ENCODE data around the gene TMSB15A.
"Not testable (repeated sequence)": the region's sequence is repeated elsewhere in the genome, so short reads cannot be mapped to it uniquely, and the experiment has no call there.

The TMSB15A gene

DNA sequence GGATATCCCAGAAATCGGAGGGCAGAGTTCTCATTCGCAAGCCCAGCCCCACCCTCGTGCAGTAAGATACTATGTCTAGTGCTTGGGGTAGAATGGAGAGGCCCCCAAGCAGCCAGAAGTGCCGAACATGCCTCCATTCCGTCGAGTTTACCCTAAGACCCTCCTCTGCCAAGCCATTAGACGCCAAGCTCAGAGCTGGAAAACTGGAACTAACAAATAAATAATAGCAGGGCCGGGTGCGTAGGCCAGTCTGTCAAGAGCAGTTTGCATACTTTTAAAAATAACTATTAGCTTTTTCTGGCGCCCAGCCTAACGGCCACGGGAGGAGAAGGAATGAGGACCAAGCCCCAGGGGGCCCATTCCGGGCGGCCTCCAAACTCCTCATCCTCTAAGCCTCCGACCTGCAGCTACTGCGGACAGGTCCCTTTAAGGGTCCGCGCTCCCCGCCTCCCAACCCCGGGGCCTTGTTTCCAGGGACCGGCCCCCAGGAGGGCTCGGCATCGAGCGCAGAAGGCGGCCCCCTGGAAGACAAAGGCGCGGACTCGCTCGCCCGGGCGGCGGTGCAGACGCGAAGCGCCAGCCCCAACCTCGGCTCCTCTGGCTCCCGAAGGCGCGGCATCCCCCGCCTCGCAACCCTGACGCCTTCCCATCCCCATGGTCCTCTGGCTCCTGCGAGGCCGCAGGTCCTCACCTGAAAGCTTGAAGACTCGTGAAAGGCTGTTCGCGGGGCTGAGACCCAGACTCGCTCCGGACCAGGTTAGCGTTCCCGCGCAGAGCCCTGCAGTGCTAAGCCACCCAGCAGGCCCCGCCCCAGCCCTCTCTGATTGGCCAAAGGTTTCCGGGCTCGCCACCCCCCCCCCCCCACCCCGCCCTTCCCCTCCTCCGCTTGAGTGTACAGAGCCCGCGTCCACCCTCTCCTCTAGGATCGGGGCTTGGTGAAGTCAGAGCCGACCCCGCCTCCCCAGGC, at the start of gene TMSB15A:
TMSB15A (minus strand) TSS at position 765 of the 967 bp plus-strand sequence.
- DNase-seq: peak; percentile 57

DNA sequence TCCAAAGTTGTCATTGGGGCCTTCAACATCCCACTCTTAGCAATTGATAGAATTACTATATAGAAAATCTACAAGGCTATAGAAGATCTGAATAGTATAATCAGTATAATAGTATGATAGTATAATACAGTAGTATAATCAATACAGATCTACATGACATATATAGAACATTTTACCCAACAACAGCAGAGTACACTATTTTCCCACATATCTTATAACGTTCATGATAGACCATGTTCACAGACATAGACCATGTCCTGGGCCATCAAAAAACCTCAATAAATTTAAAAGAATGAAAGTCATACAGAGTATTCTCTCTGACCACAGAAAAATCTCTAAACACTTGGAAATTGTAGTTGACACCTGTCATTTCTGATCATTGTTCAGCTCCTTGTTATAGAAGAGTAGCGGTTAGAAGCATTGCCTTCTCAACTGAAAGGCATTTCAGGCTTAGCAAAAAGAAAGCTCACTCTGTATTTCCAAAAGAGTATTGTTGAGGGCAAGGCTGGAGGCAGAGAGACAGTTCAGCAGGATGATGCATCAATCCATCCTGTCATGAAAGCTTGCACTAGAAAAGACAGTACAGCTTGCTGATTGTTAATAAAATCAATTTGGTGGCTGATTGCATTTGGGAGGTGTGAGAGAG, 44.0 kb upstream of the TMSB15A start:
- DNase-seq (no peak), ATAC-seq (no peak)

More for the DNA sequence above, at the start of gene TMSB15A:
- peak; percentile 84 for ATAC-seq

DNA sequence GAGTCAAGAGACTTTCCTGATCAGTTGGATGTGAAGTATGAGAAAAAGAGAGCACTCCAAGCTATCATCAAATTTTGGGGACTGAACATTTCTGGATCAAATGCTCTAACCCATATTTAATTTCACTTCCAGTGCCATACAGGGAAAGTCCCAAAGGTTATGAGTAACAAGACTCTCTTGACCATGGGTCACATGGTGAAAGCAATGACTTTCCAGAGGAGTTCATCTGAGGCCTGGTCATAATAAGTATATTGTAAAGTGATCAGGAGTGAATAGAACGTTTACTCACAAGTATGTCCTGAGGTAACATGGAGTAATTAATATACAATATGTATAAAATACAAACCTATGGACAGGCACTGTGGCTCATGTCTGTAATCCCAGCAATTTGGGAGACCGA, 42.1 kb upstream of the TMSB15A start:
- ATAC-seq (no peak), DNase-seq (no peak)

DNA sequence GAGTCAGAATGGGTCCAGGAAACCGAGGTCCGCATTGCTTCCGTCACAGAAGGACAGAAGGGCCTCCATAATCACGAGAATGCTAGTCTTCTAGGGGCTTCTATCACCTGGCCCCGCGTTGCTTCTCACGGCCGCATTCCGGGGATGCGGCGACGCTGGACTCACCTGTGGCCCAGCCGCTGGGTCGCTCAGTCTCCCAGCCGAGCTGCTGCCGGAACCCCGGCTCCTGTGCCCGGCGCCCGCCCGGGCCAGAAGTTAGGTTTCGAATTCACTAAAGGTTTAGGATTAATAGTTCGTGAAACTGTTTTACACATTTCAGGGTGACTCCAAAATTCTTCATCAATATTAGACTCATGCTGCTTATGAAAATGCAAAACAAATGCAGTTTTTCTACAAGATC, 31.7 kb upstream of the TMSB15A start:
- ATAC-seq (no peak), DNase-seq (no peak)

DNA sequence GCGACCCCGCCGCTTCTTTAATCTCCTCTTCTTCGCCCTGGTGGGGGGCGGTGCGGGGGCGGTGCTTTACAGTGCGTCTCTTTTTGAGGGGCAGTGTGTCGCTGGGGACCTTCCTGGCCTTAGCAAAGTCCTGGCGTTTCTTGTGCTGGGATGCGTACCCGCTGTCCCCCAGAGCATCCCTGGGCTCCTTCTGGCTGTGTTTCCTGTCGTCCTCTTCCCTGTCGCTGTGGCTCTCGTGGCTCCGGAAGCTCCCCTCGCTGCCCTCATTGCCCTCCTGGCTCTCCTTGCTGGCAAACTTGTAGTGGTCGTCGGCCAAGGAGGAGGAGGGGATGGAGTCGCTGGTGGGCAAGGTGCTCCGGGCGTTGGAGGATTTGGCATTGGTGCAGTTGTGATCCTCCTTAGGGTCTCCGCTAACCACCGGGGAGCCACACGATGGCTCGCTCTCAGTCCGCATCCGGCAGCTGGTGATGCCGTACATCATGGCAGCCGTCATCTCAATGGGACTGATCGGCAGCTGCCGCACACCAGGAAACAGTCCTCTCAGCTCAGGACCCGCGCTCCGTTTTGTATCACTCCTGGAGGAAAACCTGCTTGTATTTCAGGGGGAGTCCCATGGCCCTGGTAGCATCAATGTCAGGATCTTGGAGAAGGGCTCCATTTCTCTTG, 30.4 kb upstream of the TMSB15A start:
- peak; percentile 57 for ATAC-seq
- DNase-seq: peak; percentile 10

DNA sequence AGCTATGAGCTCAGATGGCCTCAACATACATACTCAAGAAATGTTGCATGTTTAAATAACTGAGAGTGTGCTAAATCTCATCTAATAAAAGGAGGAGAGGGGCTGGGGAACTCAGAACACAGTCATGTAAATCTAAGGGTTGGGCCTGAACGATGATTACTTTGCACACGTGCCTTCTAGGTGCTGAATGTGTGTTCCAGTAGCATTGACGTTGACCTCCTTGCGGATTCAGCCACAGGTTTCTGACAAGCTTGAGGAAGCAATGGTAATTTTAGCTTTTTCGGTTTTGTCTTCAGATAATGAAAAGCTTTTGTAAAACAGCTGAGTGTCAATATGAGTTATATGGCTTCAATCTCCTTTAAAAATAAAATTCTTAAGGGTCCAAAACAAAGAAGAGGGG, 29.6 kb upstream of the TMSB15A start:
- DNase-seq, ATAC-seq: not testable (repeated sequence)

DNA sequence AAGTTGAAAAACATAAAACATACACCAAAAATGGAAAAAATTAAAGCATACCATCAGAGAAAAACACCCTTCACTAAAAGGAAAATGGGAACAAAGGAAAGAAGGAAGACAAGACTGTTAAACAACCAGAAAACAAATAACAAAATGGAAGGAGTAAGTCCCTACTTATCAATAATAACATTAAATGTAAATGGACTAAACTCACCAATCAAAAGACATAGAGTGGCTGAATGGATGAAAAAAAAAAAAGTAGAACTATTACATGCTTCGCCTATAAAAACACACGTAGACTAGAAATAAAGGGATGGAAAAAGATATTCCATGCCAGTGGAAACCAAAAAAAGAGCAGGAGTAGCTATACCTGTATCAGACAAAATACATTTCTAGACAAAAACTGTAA, 19.4 kb upstream of the TMSB15A start:
- no peak for DNase-seq
- ATAC-seq: no peak

DNA sequence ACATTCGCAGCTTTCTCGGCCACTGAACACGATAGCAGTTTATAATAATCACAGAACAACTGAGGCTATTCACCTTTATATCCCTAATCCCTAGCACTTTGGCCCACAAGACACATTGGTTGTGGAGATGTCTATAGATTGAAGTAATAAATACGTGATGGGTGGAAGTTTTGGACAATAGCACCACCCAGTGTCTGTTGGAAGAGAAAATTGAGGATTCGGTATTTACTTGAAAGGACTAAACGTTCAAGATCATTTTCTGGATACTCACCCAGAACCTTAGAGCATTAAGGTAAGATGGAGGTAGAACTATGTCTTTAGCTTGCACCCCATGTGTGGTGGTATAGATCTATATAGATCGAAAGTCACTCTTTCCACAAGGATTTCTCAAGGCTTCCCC, 787 bp upstream of the TMSB15A start:
- ATAC-seq (no peak), DNase-seq (no peak)

DNA sequence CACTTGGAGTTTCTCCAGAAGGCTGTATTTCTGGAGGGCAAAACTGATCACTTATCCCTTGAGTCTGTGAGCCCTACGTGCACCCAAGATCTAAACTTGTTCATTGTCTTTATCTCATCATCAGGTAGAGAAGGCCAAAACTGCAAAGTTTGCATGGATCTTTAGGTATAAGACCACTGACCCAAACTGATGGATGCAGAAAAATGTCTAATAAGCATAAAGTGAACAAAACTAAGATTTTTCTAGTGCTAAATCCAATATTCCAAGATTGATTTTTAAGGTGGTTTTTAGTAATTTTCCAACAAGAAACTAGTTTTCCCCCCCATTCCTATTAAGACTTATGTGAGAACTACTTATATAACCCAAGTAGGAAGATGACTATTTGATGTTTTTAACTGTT, 2.0 kb downstream of the TMSB15A start:
- ATAC-seq: no peak
- no peak for DNase-seq

DNA sequence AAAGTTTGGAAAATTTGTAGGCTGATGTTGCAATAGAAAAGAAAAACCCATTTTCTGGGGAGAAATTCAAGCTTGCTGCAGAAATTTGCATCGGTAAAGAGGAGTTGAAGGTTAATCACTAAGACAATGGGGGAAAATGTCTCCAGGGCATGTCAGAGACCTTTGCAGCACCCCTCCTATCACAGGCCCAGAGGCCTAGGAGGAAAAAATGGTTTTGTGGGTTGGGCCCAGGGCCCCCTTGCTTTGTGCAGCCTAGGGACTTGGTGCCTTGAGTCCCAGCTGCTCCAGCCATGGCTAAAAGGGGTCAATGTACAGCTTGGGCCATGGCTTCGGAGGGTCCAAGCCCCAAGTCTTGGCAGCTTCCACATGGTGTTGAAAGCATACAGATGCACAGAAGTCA, 17.8 kb downstream of the TMSB15A start:
- no peak for ATAC-seq
- DNase-seq: no peak

DNA sequence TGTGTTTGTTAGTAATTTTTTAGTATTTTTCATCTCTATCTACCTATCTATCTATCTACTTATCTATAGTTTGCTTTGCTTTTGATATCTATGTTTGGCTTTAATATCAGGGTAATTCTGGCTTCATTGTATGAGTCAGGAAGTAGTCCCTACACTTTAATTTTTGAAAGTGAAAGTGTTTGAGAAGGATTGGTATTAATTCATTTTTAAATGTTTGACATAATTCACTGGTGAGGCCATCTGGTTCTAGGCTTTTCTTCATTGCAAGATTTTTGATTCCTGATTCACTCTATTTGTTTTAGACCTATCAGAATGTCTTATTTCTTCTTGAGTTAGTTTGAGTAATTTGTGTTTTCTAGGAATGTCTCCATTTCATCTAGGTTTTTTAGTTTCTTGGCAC, 24.8 kb downstream of the TMSB15A start:
- DNase-seq (no peak), ATAC-seq (no peak)

DNA sequence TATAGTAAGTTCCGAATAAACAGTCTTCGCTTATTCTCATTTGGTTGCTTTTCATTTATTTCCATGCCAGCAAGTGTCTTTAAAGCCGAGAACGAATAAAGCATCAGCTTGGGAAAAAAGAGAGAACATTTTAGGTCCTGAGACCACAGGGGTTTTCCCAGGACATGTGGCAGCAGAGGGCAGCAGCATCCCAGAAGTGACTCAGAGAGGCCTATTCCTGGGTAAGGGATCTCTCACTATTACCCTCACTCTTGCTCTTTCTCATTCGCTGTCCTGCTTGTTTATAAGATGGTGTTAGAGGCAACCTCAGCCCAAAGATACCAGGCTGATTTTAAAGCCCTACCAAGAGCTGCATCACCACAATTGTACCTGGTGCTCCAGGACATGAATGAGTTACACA, 37.8 kb downstream of the TMSB15A start:
- DNase-seq, ATAC-seq: not testable (repeated sequence)

DNA sequence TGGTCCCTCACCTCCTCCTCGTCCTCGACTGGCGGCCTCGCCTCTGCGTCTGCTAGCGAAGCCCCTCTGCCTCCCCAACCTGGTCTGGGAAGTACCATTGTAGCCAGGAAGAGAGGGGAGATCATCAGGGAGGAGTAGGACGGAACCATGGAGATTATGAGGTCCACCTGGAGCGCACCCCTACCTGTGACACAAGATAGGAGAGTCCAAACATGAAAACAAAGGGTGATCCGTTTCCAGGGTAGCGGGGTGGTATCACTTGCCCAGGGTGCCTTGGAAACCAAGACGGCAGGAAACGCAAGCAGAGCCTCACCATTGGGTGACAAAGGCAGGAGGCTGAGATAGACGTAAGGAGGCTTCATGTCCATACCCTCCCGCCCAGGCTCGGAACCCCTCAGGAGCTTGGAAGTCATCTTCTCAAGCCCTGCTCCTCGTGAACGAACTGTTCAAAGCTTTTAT, 44.7 kb downstream of the TMSB15A start, which contains the start of gene TCP11X2:
TCP11X2 (minus strand) TSS at position 51 of the 459 bp plus-strand sequence.
- not testable (repeated sequence) for ATAC-seq

DNA sequence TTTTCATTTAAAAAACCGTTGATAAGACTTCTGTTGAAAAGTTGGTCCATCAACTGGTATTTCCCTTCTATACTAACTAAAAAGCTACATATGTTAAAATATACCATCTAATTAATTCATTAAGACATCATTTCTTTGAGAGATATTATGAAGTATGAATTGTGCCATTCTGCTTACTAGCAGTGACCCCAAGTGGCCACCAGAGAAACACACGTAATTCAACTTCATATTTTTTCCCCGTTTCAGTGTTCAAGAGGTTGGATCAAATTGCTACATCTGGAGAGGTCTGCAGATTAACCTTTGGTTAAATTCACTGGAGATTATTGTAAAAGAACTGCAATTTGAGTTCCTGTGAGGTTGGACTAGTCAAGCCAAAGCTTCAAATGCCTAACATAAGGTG, 46.3 kb downstream of the TMSB15A start:
- DNase-seq, ATAC-seq: not testable (repeated sequence)

More for the DNA sequence above, 44.7 kb downstream of the TMSB15A start, which contains the start of gene TCP11X2:
- not testable (repeated sequence) for DNase-seq

Measured in stimulated activated naive CD8-positive, alpha-beta T cell treated with anti-CD3 and anti-CD28 coated beads, Interleukin-15, Interleukin-2, amounts not matched to agents 100 U/mL and 50 U/mL, for 24 hours (primary cell).